Activated naive CD4-positive, alpha-beta T cell treated with anti-CD3 and anti-CD28 coated beads for 36 hours (primary cell): ENCODE measurements around the gene RNASE4. TPM values are rescaled to one million over a fixed set of nuclear protein-coding genes. Genes with fewer than 3 reads are reported as not detected.
"Not testable (repeated sequence)": the region's sequence is repeated elsewhere in the genome, so short reads cannot be mapped to it uniquely, and the experiment has no call there.

Experiments
- CTCF ChIA-PET: fragments of 350-600 bp; sonication (Branson Sonifier 250); formaldehyde crosslinking; loops from one replicate; lab custom pipeline; 2021; ENCODE audit warnings: antibody characterized with exemption; lab: Charles Lee
- DNase-seq: peaks from one replicate; pipeline ENCODE4 v3.0.0-alpha.2; 2020
- H3K27ac Mint-ChIP-seq: one replicate; pipeline ENCODE4 v1.8.0; 2021; ENCODE audit warnings: mild to moderate bottlenecking, mixed read lengths
- H3K27me3 Mint-ChIP-seq: one replicate; pipeline ENCODE4 v1.8.0; 2021; ENCODE audit warnings: low read depth, mixed read lengths
- H3K36me3 Mint-ChIP-seq: one replicate; pipeline ENCODE4 v1.8.0; 2021; ENCODE audit warnings: low read depth, mixed read lengths
- H3K4me1 Mint-ChIP-seq: one replicate; pipeline ENCODE4 v1.8.0; 2021; ENCODE audit warnings: low read depth, mixed read lengths
- H3K4me3 Mint-ChIP-seq: one replicate; pipeline ENCODE4 v1.8.0; 2021; ENCODE audit warnings: mild to moderate bottlenecking, moderate library complexity, mixed read lengths
- H3K9me3 Mint-ChIP-seq: one replicate; pipeline ENCODE4 v1.8.0; 2021; ENCODE audit warnings: mixed read lengths
- intact Hi-C: fragments of 100-400 bp; cut with micrococcal nuclease; formaldehyde crosslinking; loops from one replicate; pipeline ENCODE4 v1.15.1; 2023
- total RNA-seq, 2 experiments: library from RNA; stranded (reverse); gene quantifications; one replicate each; pipeline ENCODE4 v1.2.3, GENCODE V29; 2021

The RNASE4 gene
- total RNA-seq, 2 experiments from 2014 or later, result 0.19 TPM; not detected in 1

GRCh38 chr14:20659336-20659735, 25.0 kb upstream of the RNASE4 start:
- intact Hi-C loops, result no loop called here

GRCh38 chr14:20659813-20660395, 24.5 kb upstream of the RNASE4 start:
- H3K4me3 Mint-ChIP-seq, result no peak overlapping the region
- H3K27me3 Mint-ChIP-seq, result peaks cover 33% of the 10 kb centered on the region
- no peak overlapping the region for H3K27ac Mint-ChIP-seq
- H3K4me1 Mint-ChIP-seq, result peaks cover 17% of the 10 kb centered on the region
- intact Hi-C loops, result no loop called here
- CTCF ChIA-PET, result interaction anchor here (0.9 to 10.9 kb wide), 5 partner anchors 9 to 33 kb away, joined by 3 to 96 read pairs (median 8); no protein-coding TSS in a partner anchor
- no peaks in the 10 kb centered on the region for H3K9me3 Mint-ChIP-seq
- H3K36me3 Mint-ChIP-seq, result no peaks in the 10 kb centered on the region
- no peak for DNase-seq

More at GRCh38 chr14:20659336-20659735, 25.0 kb upstream of the RNASE4 start:
- Mint-ChIP-seq H3K36me3 (no peaks in the 10 kb centered on the region), H3K27ac (no peak overlapping the region), H3K27me3 (peaks cover 36% of the 10 kb centered on the region), H3K4me1 (peaks cover 18% of the 10 kb centered on the region), H3K4me3 (no peak overlapping the region), H3K9me3 (no peaks in the 10 kb centered on the region)
- DNase-seq, result no peak
- CTCF ChIA-PET, result interaction anchor here (0.9 to 10.9 kb wide), 5 partner anchors 8 to 33 kb away, joined by 3 to 96 read pairs (median 7); partner anchors contain the start of gene RNASE4

- H3K4me3 Mint-ChIP-seq, result no peak overlapping the region
- peaks cover 17% of the 10 kb centered on the region for H3K4me1 Mint-ChIP-seq
- CTCF ChIA-PET, result interaction anchor here (5.7 to 10.9 kb wide), 2 partner anchors 20 to 31 kb away, joined by 36 to 96 read pairs; no protein-coding TSS in a partner anchor
- intact Hi-C loops, result no loop called here
- no peaks in the 10 kb centered on the region for H3K36me3 Mint-ChIP-seq
- H3K27ac Mint-ChIP-seq, result no peak overlapping the region
- peaks cover 22% of the 10 kb centered on the region for H3K27me3 Mint-ChIP-seq
- no peaks in the 10 kb centered on the region for H3K9me3 Mint-ChIP-seq
- no peak for DNase-seq
Observed at GRCh38 chr14:20661197-20661596, 23.2 kb upstream of the RNASE4 start.

- Mint-ChIP-seq H3K4me1 (peaks cover 16% of the 10 kb centered on the region), H3K9me3 (no peaks in the 10 kb centered on the region)
Observed at GRCh38 chr14:20662968-20663732, 21.2 kb upstream of the RNASE4 start.

GRCh38 chr14:20666400-20666961, 17.9 kb upstream of the RNASE4 start:
- H3K4me1 Mint-ChIP-seq, result peaks cover 24% of the 10 kb centered on the region
- H3K4me3 Mint-ChIP-seq, intact Hi-C loops, H3K9me3 Mint-ChIP-seq, DNase-seq, H3K36me3 Mint-ChIP-seq, CTCF ChIA-PET, H3K27me3 Mint-ChIP-seq, H3K27ac Mint-ChIP-seq: not testable (repeated sequence)

More at GRCh38 chr14:20662968-20663732, 21.2 kb upstream of the RNASE4 start:
- intact Hi-C loops, result loop anchor here (1.0 to 2.0 kb wide), 7 partner anchors 19 to 210 kb away; no protein-coding TSS in a partner anchor
- Mint-ChIP-seq H3K27ac (peak overlapping the region; percentile 79), H3K4me3 (peak overlapping the region; percentile 83), H3K27me3 (peaks cover 8% of the 10 kb centered on the region), H3K36me3 (no peaks in the 10 kb centered on the region)
- CTCF ChIA-PET, result interaction anchor here (0.7 to 10.9 kb wide), 8 partner anchors 11 to 741 kb away, joined by 3 to 96 read pairs (median 4); no protein-coding TSS in a partner anchor
- DNase-seq, result peak; percentile 94

- CTCF ChIA-PET, result interaction anchor here (1.0 to 2.1 kb wide), 3 partner anchors 11 to 54 kb away, joined by 4 to 6 read pairs (median 5); no protein-coding TSS in a partner anchor
- H3K4me1 Mint-ChIP-seq, result peaks cover 20% of the 10 kb centered on the region
- H3K4me3 Mint-ChIP-seq, result peak overlapping the region; percentile 4
- intact Hi-C loops, result loop anchor here (1.0 kb wide), 3 partner anchors 13 to 55 kb away; no protein-coding TSS in a partner anchor
- peak; percentile 58 for DNase-seq
- peak overlapping the region; percentile 48 for H3K27ac Mint-ChIP-seq
- peaks cover 5% of the 10 kb centered on the region for H3K27me3 Mint-ChIP-seq
- no peaks in the 10 kb centered on the region for H3K9me3 Mint-ChIP-seq
- no peaks in the 10 kb centered on the region for H3K36me3 Mint-ChIP-seq
Observed at GRCh38 chr14:20667957-20668356, 16.4 kb upstream of the RNASE4 start.

GRCh38 chr14:20668969-20669368, 15.4 kb upstream of the RNASE4 start:
- Mint-ChIP-seq H3K9me3 (no peaks in the 10 kb centered on the region), H3K4me3 (no peak overlapping the region), H3K27ac (no peak overlapping the region), H3K36me3 (no peaks in the 10 kb centered on the region), H3K27me3 (no peaks in the 10 kb centered on the region), H3K4me1 (peaks cover 17% of the 10 kb centered on the region)
- no peak for DNase-seq
- CTCF ChIA-PET, result interaction anchor here (1.6 to 2.1 kb wide), 2 partner anchors 22 to 55 kb away, joined by 4 to 6 read pairs; no protein-coding TSS in a partner anchor
- intact Hi-C loops, result loop anchor here (1.0 kb wide), 3 partner anchors 12 to 56 kb away; no protein-coding TSS in a partner anchor

- H3K36me3 Mint-ChIP-seq, result no peaks in the 10 kb centered on the region
- no peaks in the 10 kb centered on the region for H3K9me3 Mint-ChIP-seq
- no peak overlapping the region for H3K4me3 Mint-ChIP-seq
- peaks cover 20% of the 10 kb centered on the region for H3K4me1 Mint-ChIP-seq
- CTCF ChIA-PET, result interaction anchor here (0.6 kb wide), 2 partner anchors 25 to 350 kb away, joined by 4 to 5 read pairs; no protein-coding TSS in a partner anchor
- intact Hi-C loops, result no loop called here
- DNase-seq, result no peak
- no peaks in the 10 kb centered on the region for H3K27me3 Mint-ChIP-seq
- H3K27ac Mint-ChIP-seq, result no peak overlapping the region
Observed at GRCh38 chr14:20671597-20672283, 12.6 kb upstream of the RNASE4 start.

- Mint-ChIP-seq H3K27me3 (no peaks in the 10 kb centered on the region), H3K36me3 (no peaks in the 10 kb centered on the region), H3K4me3 (no peak overlapping the region), H3K9me3 (no peaks in the 10 kb centered on the region), H3K4me1 (peaks cover 11% of the 10 kb centered on the region), H3K27ac (peak overlapping the region; percentile 30)
- CTCF ChIA-PET, result interaction anchor here (1.2 to 1.3 kb wide), 2 partner anchors 13 to 18 kb away, joined by 4 read pairs; no protein-coding TSS in a partner anchor
- intact Hi-C loops, result no loop called here
- no peak for DNase-seq
Observed at GRCh38 chr14:20675669-20676068, 8.7 kb upstream of the RNASE4 start.

- no peaks in the 10 kb centered on the region for H3K36me3 Mint-ChIP-seq
- CTCF ChIA-PET, result interaction anchor here (1.0 to 1.3 kb wide), 3 partner anchors 13 to 19 kb away, joined by 4 read pairs; no protein-coding TSS in a partner anchor
- intact Hi-C loops, result no loop called here
- H3K4me3 Mint-ChIP-seq, result no peak overlapping the region
- peak overlapping the region; percentile 30 for H3K27ac Mint-ChIP-seq
- no peaks in the 10 kb centered on the region for H3K27me3 Mint-ChIP-seq
- H3K4me1 Mint-ChIP-seq, result peaks cover 15% of the 10 kb centered on the region
- H3K9me3 Mint-ChIP-seq, result no peaks in the 10 kb centered on the region
- no peak for DNase-seq
Observed at GRCh38 chr14:20676072-20676471, 8.3 kb upstream of the RNASE4 start.

GRCh38 chr14:20679907-20680306, 4.5 kb upstream of the RNASE4 start:
- CTCF ChIA-PET, result interaction anchor here (0.8 to 5.0 kb wide), 6 partner anchors 12 to 69 kb away, joined by 3 to 36 read pairs (median 12); no protein-coding TSS in a partner anchor
- Mint-ChIP-seq H3K4me3 (no peak overlapping the region), H3K36me3 (no peaks in the 10 kb centered on the region), H3K4me1 (peaks cover 24% of the 10 kb centered on the region), H3K9me3 (no peaks in the 10 kb centered on the region), H3K27me3 (no peaks in the 10 kb centered on the region), H3K27ac (no peak overlapping the region)
- intact Hi-C loops, result loop anchor here (5.0 to 10.0 kb wide), 2 partner anchors 702 to 775 kb away; partner anchors contain the start of genes CHD8 and SUPT16H
- peak; percentile 41 for DNase-seq
